Kidney epithelial cell (primary cell): ENCODE results near the gene KCNQ2. TPM values are rescaled to one million over a fixed set of nuclear protein-coding genes. Genes with fewer than 3 reads are reported as not detected.

Experiments used
- DNase-seq: peaks from one replicate; pipeline ENCODE4 v3.0.0-alpha.2; 2010; ENCODE audit warnings: low read depth
- H3K27me3 ChIP-seq: 2 replicates; pipeline ENCODE4 v1.6.0; 2011; ENCODE audit warnings: low read length; ENCODE audit not compliant: control insufficient read depth, insufficient read depth
- H3K36me3 ChIP-seq: 2 replicates; pipeline ENCODE4 v1.5.1; 2011; ENCODE audit warnings: low read length; ENCODE audit not compliant: control insufficient read depth, insufficient read depth
- H3K4me3 ChIP-seq: 2 replicates; pipeline ENCODE4 v1.5.1; 2011; ENCODE audit warnings: low read depth, mild to moderate bottlenecking, control low read depth, low read length
- total RNA-seq: library from RNA; depleted of rRNA; stranded (reverse); fragments of >200 nt; gene quantifications from 2 replicates; pipeline ENCODE4 v1.2.3, GENCODE V29; 2015
- TF ChIP-seq, protein P1 (sequence below): IDR thresholded peaks from 2 replicates; pipeline ENCODE4 v1.5.1; 2011; ENCODE audit warnings: mild to moderate bottlenecking, moderate library complexity, low read length, control low read depth, inconsistent platforms; ENCODE audit not compliant: insufficient read depth, poor library complexity, severe bottlenecking

KCNQ2 gene
- total RNA-seq, 1 donor from 2014 or later, result 0.04 TPM

DNA sequence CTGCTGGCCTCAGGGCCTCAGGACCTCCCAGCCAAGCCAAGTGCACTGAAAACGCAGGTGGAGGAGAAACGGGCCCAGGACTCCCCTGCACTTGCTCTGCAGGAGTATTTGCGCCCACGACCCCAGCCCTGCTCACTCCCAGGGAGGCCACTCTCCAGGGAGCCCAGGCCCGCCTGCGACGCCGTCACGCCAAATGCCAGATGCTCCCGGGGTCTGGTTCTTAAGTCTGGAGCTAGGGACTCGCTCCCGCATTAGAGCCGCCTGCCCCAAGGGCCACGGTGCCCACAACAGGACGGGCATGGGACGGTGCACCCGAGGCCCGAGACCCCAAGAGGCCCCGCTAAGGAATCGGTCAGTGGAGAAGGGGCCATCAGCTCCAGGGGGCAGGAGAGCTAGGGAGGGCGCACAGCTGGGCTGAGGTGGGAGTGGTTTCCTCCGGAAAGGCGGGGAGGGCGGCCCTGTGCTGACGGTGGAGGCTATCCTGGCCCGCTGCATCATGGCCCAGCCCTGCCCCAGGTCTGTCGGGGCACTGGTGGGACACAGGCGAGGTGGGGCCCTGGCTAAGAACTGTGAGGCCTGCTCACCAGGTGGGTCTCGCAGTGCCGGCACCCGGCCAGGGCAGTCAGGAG, 67.2 kb downstream of the KCNQ2 start:
- Histone ChIP-seq H3K4me3 (no peak overlapping the region), H3K27me3 (peaks cover 2% of the 10 kb centered on the region), H3K36me3 (no peaks in the 10 kb centered on the region)
- TF ChIP-seq, protein P1, sequence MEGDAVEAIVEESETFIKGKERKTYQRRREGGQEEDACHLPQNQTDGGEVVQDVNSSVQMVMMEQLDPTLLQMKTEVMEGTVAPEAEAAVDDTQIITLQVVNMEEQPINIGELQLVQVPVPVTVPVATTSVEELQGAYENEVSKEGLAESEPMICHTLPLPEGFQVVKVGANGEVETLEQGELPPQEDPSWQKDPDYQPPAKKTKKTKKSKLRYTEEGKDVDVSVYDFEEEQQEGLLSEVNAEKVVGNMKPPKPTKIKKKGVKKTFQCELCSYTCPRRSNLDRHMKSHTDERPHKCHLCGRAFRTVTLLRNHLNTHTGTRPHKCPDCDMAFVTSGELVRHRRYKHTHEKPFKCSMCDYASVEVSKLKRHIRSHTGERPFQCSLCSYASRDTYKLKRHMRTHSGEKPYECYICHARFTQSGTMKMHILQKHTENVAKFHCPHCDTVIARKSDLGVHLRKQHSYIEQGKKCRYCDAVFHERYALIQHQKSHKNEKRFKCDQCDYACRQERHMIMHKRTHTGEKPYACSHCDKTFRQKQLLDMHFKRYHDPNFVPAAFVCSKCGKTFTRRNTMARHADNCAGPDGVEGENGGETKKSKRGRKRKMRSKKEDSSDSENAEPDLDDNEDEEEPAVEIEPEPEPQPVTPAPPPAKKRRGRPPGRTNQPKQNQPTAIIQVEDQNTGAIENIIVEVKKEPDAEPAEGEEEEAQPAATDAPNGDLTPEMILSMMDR, result no peak
- no peak for DNase-seq

DNA sequence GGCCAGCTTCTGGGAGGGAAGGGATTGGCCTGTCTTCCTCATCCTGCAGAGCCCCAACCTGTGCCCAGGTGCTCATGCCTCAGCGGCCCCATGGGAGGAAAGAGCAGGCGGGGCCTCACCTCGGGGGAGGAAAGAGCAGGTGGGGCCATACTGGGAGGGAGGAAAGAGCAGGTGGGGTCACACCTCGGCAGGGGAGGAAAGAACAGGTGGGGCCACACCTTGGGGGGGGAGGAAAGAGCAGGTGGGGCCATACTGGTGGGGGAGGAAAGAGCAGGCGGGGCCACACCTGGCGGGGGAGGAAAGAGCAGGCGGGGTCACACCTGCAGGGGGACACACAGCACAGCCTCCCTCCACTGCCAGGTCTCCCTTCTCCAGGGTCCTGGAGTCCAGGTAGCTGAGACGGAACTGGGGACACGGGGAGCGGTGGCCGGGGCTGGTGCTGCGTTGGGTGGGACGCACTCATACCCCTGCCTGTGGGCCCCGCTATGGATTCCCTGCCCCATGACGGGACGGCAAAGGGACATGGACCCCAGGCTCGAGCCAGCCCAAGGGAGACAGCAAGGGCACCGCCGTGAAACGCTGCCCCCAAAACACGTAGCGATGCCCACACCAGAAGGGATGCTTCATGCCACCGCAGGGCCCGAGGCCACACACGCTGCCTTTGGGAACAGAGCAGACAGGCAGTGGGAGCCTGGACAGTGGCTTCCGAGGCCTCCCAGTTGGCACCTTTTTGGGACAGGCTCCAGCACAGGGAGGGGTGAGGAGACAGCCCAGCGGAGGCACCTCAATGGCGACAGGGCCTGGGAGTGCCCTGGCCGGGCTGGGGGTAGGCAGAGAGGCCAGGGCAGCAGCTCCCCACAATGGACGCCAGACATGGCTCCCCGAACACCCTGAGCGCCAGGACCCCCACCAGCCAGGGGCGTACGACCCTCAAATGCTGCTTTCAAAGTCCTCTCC, 68.0 kb downstream of the KCNQ2 start:
- Histone ChIP-seq H3K36me3 (no peaks in the 10 kb centered on the region), H3K27me3 (peaks cover 2% of the 10 kb centered on the region), H3K4me3 (no peak overlapping the region)
- TF ChIP-seq, protein P1, result no peak
- no peak for DNase-seq

DNA sequence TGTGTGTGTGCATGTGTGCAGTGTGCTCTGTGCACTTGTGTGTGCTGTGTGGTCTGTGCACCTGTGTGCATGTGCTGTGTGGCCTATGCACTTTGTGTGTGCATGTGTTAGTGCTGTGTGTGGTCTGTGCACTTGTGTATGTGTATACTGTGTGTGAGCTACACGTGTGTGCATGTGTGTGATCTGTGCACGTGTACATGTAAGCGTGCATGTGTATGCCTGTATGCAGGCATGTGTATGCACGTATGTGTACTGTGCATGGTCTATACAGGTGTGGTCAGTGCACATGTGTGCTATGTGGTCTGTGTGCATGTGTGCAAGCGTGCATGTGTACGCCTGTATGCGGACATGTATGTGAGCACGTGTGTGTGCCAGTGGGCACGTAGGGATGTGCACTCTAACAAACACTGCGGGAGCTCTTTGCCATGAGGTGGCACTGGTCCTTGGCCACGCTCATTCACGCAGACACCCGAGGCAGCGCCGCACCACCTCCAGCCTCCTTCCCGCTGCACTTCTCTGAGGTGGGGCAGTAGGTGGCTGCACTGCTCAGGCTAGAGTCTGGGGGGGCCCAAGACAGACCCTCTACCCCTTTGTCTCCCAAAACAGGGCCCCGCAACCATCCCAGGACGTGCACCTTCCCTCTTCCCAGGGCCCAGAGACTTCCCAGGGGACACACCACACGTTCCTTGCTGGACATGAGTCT, 68.9 kb downstream of the KCNQ2 start:
- DNase-seq, result no peak
- TF ChIP-seq, protein P1, result no peak
- H3K27me3 ChIP-seq, result peaks cover 2% of the 10 kb centered on the region

DNA sequence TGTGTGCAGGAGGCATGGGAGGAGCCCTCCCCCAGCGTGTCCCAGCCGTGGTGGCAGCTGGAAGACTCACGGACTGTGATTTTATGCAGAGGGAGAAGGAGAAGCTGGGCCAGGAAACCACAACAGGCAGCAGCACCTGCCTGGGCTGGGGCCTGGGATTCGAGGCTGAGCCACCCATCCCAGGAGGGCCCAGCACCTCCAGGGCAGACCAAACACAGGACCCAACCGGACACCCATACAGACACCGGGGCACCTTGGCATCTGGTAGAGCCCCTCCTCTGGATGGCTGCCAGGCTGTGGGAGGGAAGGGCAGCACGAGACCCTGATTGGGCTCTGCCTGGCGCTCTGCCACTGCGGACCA, 69.6 kb downstream of the KCNQ2 start:
- H3K36me3 ChIP-seq, result no peaks in the 10 kb centered on the region
- TF ChIP-seq, protein P1, result no peak
- H3K4me3 ChIP-seq, result no peak overlapping the region
- peaks cover 2% of the 10 kb centered on the region for H3K27me3 ChIP-seq
- DNase-seq, result no peak

More for the DNA sequence above, 68.9 kb downstream of the KCNQ2 start:
- Histone ChIP-seq H3K4me3 (no peak overlapping the region), H3K36me3 (no peaks in the 10 kb centered on the region)

DNA sequence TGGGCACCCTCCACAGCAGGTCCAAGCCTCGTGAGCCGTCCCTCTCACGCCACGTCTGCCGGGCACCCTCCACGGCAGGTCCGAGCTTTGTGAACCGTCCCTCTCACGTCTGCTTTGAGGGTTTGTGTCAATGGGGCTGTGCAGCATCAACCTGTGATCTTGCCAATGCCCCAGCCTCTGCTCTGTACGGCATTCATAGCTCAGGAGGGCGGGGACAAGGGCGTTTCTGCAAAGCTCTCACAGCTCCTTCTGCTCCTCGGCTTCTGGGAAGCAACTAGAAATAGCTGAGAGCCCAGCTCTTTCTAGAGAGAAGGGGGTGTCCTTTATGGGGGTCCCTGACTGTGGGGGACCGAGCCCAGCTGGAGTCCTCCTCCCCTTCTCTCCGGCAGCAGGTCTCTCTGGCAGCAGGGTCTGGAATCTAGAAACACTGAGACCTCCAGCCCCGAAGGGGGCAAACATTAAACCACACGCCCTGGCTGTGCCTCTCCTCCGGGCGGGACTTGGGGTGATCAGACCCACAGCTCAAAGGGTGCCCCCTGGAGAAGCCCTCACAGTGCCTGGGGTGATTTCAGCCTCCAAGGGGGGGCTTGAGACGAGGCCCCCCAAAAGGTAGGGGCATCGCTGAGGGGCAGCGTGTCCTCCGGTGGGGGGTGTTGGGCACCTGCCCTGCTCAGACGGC, 70.1 kb downstream of the KCNQ2 start:
- Histone ChIP-seq H3K27me3 (peaks cover 2% of the 10 kb centered on the region), H3K4me3 (no peak overlapping the region), H3K36me3 (no peaks in the 10 kb centered on the region)
- TF ChIP-seq, protein P1, result no peak
- no peak for DNase-seq
